ENCODE data around the gene PDPK1. TPM values are rescaled to one million over a fixed set of nuclear protein-coding genes. Genes with fewer than 3 reads are reported as not detected.
A peak's percentile ranks its signal among the peaks of the same experiment; 100 is the strongest.
"Not testable (repeated sequence)": the region's sequence is repeated elsewhere in the genome, so short reads cannot be mapped to it uniquely, and the experiment has no call there.

PDPK1 gene
- total and polyA plus RNA-seq, 5 donors, result 18.0 to 44.9 (median 36.5) TPM

GRCh38 chr16:2580818-2581217, 43.0 kb downstream of the PDPK1 start:
- intact Hi-C loops (cut with DNase I); DNase-seq; H3K27ac ChIP-seq (ENCODE audit: low read length); H3K4me1 ChIP-seq (ENCODE audit: control insufficient read depth, insufficient read depth, low read length); H3K27me3 ChIP-seq (ENCODE audit: control insufficient read depth, insufficient read depth); H3K9me3 ChIP-seq (ENCODE audit: control insufficient read depth, low read length); H3K4me3 ChIP-seq (ENCODE audit: low read length); ATAC-seq: not testable (repeated sequence)
- WGBS, result no CpG with 5 or more reads among the region's 21 CpGs

- H3K4me3 ChIP-seq (ENCODE audit: low read length), result no peak overlapping the region
- no peaks in the 10 kb centered on the region for H3K9me3 ChIP-seq (ENCODE audit: control insufficient read depth, low read length)
- no peak overlapping the region for H3K27ac ChIP-seq (ENCODE audit: low read length)
- DNase-seq, result peak; percentile 47 to 76 (median 74)
- H3K4me1 ChIP-seq (ENCODE audit: control insufficient read depth, insufficient read depth, low read length), result no peaks in the 10 kb centered on the region
- intact Hi-C loops (cut with DNase I), result no loop called here
- H3K27me3 ChIP-seq (ENCODE audit: control insufficient read depth, insufficient read depth), result no peaks in the 10 kb centered on the region
- 74% methylated on average over 23 of the region's 24 CpGs for WGBS
- peak; percentile 62 to 71 for ATAC-seq
Observed at GRCh38 chr16:2584729-2585650, 47.2 kb downstream of the PDPK1 start.

- Histone ChIP-seq H3K4me3 (ENCODE audit: low read length) (no peak overlapping the region), H3K27me3 (ENCODE audit: control insufficient read depth, insufficient read depth) (no peaks in the 10 kb centered on the region), H3K9me3 (ENCODE audit: control insufficient read depth, low read length) (no peaks in the 10 kb centered on the region), H3K27ac (ENCODE audit: low read length) (no peak overlapping the region), H3K4me1 (ENCODE audit: control insufficient read depth, insufficient read depth, low read length) (no peaks in the 10 kb centered on the region)
- ATAC-seq (peak in 1 of 2 donors; percentile 5), DNase-seq (peak in 2 of 3 donors; percentile 40 to 49)
- intact Hi-C loops (cut with DNase I), result no loop called here
- WGBS, result 90% methylated on average over 25 of the region's 25 CpGs
Observed at GRCh38 chr16:2585651-2586081, 47.8 kb downstream of the PDPK1 start.

GRCh38 chr16:2586241-2586640, 48.4 kb downstream of the PDPK1 start:
- H3K9me3 ChIP-seq (ENCODE audit: control insufficient read depth, low read length), result no peaks in the 10 kb centered on the region
- intact Hi-C loops (cut with DNase I), result no loop called here
- H3K4me3 ChIP-seq (ENCODE audit: low read length), result no peak overlapping the region
- no peaks in the 10 kb centered on the region for H3K27me3 ChIP-seq (ENCODE audit: control insufficient read depth, insufficient read depth)
- ATAC-seq, result no peak
- WGBS, result 80% methylated on average over 12 of the region's 12 CpGs
- no peaks in the 10 kb centered on the region for H3K4me1 ChIP-seq (ENCODE audit: control insufficient read depth, insufficient read depth, low read length)
- H3K27ac ChIP-seq (ENCODE audit: low read length), result no peak overlapping the region
- peak in 2 of 3 donors; percentile 44 to 47 for DNase-seq

GRCh38 chr16:2586901-2587480, 49.2 kb downstream of the PDPK1 start:
- no peak overlapping the region for H3K4me3 ChIP-seq (ENCODE audit: low read length)
- 91% methylated on average over 16 of the region's 16 CpGs for WGBS
- H3K27ac ChIP-seq (ENCODE audit: low read length), result no peak overlapping the region
- H3K9me3 ChIP-seq (ENCODE audit: control insufficient read depth, low read length), result no peaks in the 10 kb centered on the region
- DNase-seq (peak in 2 of 3 donors; percentile 27 to 46), ATAC-seq (no peak)
- H3K27me3 ChIP-seq (ENCODE audit: control insufficient read depth, insufficient read depth), result no peaks in the 10 kb centered on the region
- H3K4me1 ChIP-seq (ENCODE audit: control insufficient read depth, insufficient read depth, low read length), result no peaks in the 10 kb centered on the region
- intact Hi-C loops (cut with DNase I), result no loop called here

GRCh38 chr16:2587891-2588565, 50.2 kb downstream of the PDPK1 start:
- H3K27ac ChIP-seq (ENCODE audit: low read length), result no peak overlapping the region
- 94% methylated on average over 14 of the region's 14 CpGs for WGBS
- H3K4me1 ChIP-seq (ENCODE audit: control insufficient read depth, insufficient read depth, low read length), result no peaks in the 10 kb centered on the region
- DNase-seq, result peak in 2 of 3 donors; percentile 18 to 38
- H3K9me3 ChIP-seq (ENCODE audit: control insufficient read depth, low read length), result no peaks in the 10 kb centered on the region
- H3K27me3 ChIP-seq (ENCODE audit: control insufficient read depth, insufficient read depth), result no peaks in the 10 kb centered on the region
- no peak for ATAC-seq
- intact Hi-C loops (cut with DNase I), result no loop called here
- H3K4me3 ChIP-seq (ENCODE audit: low read length), result no peak overlapping the region

- Histone ChIP-seq H3K4me1 (ENCODE audit: control insufficient read depth, insufficient read depth, low read length) (no peaks in the 10 kb centered on the region), H3K27me3 (ENCODE audit: control insufficient read depth, insufficient read depth) (no peaks in the 10 kb centered on the region), H3K9me3 (ENCODE audit: control insufficient read depth, low read length) (no peaks in the 10 kb centered on the region), H3K4me3 (ENCODE audit: low read length) (no peak overlapping the region), H3K27ac (ENCODE audit: low read length) (no peak overlapping the region)
- 94% methylated on average over 15 of the region's 15 CpGs for WGBS
- ATAC-seq (no peak), DNase-seq (peak in 2 of 3 donors; percentile 34 to 38)
- intact Hi-C loops (cut with DNase I), result no loop called here
Observed at GRCh38 chr16:2591476-2592240, 53.8 kb downstream of the PDPK1 start.

GRCh38 chr16:2592786-2593185, 55.0 kb downstream of the PDPK1 start:
- DNase-seq (peak in 2 of 3 donors; percentile 27 to 42), ATAC-seq (peak in 1 of 2 donors; percentile 15)
- intact Hi-C loops (cut with DNase I), result no loop called here
- no peaks in the 10 kb centered on the region for H3K4me1 ChIP-seq (ENCODE audit: control insufficient read depth, insufficient read depth, low read length)
- H3K9me3 ChIP-seq (ENCODE audit: control insufficient read depth, low read length), result no peaks in the 10 kb centered on the region
- H3K27ac ChIP-seq (ENCODE audit: low read length), result no peak overlapping the region
- H3K27me3 ChIP-seq (ENCODE audit: control insufficient read depth, insufficient read depth), result no peaks in the 10 kb centered on the region
- no peak overlapping the region for H3K4me3 ChIP-seq (ENCODE audit: low read length)
- WGBS, result 87% methylated on average over 16 of the region's 16 CpGs

GRCh38 chr16:2595393-2596205, 57.8 kb downstream of the PDPK1 start:
- Histone ChIP-seq H3K4me3 (ENCODE audit: low read length) (no peak overlapping the region), H3K9me3 (ENCODE audit: control insufficient read depth, low read length) (no peaks in the 10 kb centered on the region), H3K4me1 (ENCODE audit: control insufficient read depth, insufficient read depth, low read length) (no peaks in the 10 kb centered on the region), H3K27ac (ENCODE audit: low read length) (no peak overlapping the region), H3K27me3 (ENCODE audit: control insufficient read depth, insufficient read depth) (no peaks in the 10 kb centered on the region)
- intact Hi-C loops (cut with DNase I), result no loop called here
- DNase-seq, result peak in 2 of 3 donors; percentile 17 to 32
- 89% methylated on average over 27 of the region's 27 CpGs for WGBS
- ATAC-seq, result no peak

Measured in right cardiac atrium (tissue), 5 donors.